Fibroblast of lung (primary cell): ENCODE results near the gene TTC23. TPM values are rescaled to one million over a fixed set of nuclear protein-coding genes. Genes with fewer than 3 reads are reported as not detected.

ENCODE experiments used
- DNase-seq, 2 donors: peaks; one replicate each; pipeline versions ENCODE4 v3.0.0 to v3.0.0-alpha.2; 2010; ENCODE audit warnings: low read depth in 2 of 2
- H2AFZ ChIP-seq: 2 replicates; pipeline ENCODE4 v1.5.1; 2012; ENCODE audit warnings: low read length, control low read depth, inconsistent platforms
- H3K27ac ChIP-seq: 2 replicates; pipeline ENCODE4 v1.5.1; 2011; ENCODE audit warnings: low read length, control low read depth; ENCODE audit not compliant: insufficient read depth
- H3K27me3 ChIP-seq: 2 replicates; pipeline ENCODE4 v1.5.1; 2011; ENCODE audit warnings: mild to moderate bottlenecking, low read length; ENCODE audit not compliant: control insufficient read depth, insufficient read depth
- H3K36me3 ChIP-seq: 2 replicates; pipeline ENCODE4 v1.5.1; 2011; ENCODE audit warnings: low read length; ENCODE audit not compliant: control insufficient read depth, insufficient read depth
- H3K4me1 ChIP-seq: 2 replicates; pipeline ENCODE4 v1.5.1; 2011; ENCODE audit warnings: low read length; ENCODE audit not compliant: control insufficient read depth, insufficient read depth; ENCODE audit errors: extremely low read depth
- H3K4me2 ChIP-seq: 2 replicates; pipeline ENCODE4 v1.5.1; 2011; ENCODE audit warnings: low read length, control low read depth; ENCODE audit not compliant: insufficient read depth; ENCODE audit errors: extremely low read depth
- H3K4me3 ChIP-seq, 4 experiments: fragments of 200-600 bp in 1 of 4; sonication (generic) in 1 of 4; replicated peaks in 1 of 4; 2 replicates each; pipeline ENCODE4 v1.5.1; 2011 to 2016; ENCODE audit warnings: low read length in 4 of 4, low read depth in 3 of 4, mild to moderate bottlenecking in 3 of 4, control low read depth in 2 of 4, inconsistent platforms in 1 of 4, mixed read lengths in 1 of 4; ENCODE audit not compliant: insufficient read depth in 1 of 4; ENCODE audit errors: control extremely low read depth in 1 of 4
- H3K79me2 ChIP-seq: 2 replicates; pipeline ENCODE4 v1.5.1; 2012; ENCODE audit warnings: mild to moderate bottlenecking, low read length, inconsistent platforms; ENCODE audit not compliant: control insufficient read depth, insufficient read depth
- H3K9ac ChIP-seq: 2 replicates; pipeline ENCODE4 v1.5.1; 2011; ENCODE audit warnings: mild to moderate bottlenecking, low read length, control low read depth; ENCODE audit not compliant: insufficient read depth
- H3K9me3 ChIP-seq: 2 replicates; pipeline ENCODE4 v1.5.1; 2012; ENCODE audit warnings: low read depth, low read length; ENCODE audit not compliant: control insufficient read depth, insufficient read depth
- H4K20me1 ChIP-seq: 2 replicates; pipeline ENCODE4 v1.5.1; 2011; ENCODE audit warnings: low read length; ENCODE audit not compliant: control insufficient read depth, insufficient read depth; ENCODE audit errors: extremely low read depth
- CTCF ChIP-seq, 2 donors: IDR thresholded peaks in 1 of 2; conservative IDR thresholded peaks in 1 of 2; 1 replicate in 1 of 2; 2 replicates in 1 of 2; pipeline ENCODE4 v1.5.1; 2011 to 2012; ENCODE audit warnings: low read length in 2 of 2, control low read depth in 1 of 2, inconsistent platforms in 1 of 2, low read depth in 1 of 2, mild to moderate bottlenecking in 1 of 2
- EZH2 ChIP-seq: IDR thresholded peaks from 2 replicates; pipeline ENCODE4 v1.5.1; 2012; ENCODE audit warnings: low read length, control low read depth, mild to moderate bottlenecking; ENCODE audit errors: missing control alignments
- polyA plus RNA-seq, 2 donors: library from polyadenylated mRNA; depleted of rRNA in 1 of 2; stranded (reverse) in 1 of 2; unstranded in 1 of 2; fragments of >200 nt; gene quantifications; 2 replicates each; pipeline ENCODE4 v1.2.1, GENCODE V29; 2011 to 2012; ENCODE audit warnings: missing spikeins in 1 of 2
- total RNA-seq: library from RNA; depleted of rRNA; stranded (reverse); fragments of >200 nt; gene quantifications from 2 replicates; pipeline ENCODE4 v1.2.1, GENCODE V29; 2014

Gene TTC23
- total and polyA plus RNA-seq, 2 donors (not counting 1 experiment from before 2014, with no cell fraction given) = 3.5 to 30.4 TPM

- Histone ChIP-seq H3K36me3 (no peaks in the 10 kb centered on the region), H3K9me3 (no peaks in the 10 kb centered on the region), H3K4me3 (no peak overlapping the region), H3K4me2 (no peak overlapping the region), H3K4me1 (peaks cover 3% of the 10 kb centered on the region), H3K27ac (no peak overlapping the region), H3K9ac (no peak overlapping the region), H3K79me2 (no peaks in the 10 kb centered on the region), H3K27me3 (no peaks in the 10 kb centered on the region), H4K20me1 (no peaks in the 10 kb centered on the region), H2AFZ (no peak overlapping the region)
- TF ChIP-seq EZH2 = no peak
- TF ChIP-seq CTCF (conservative IDR thresholded peaks at IDR 0.05 in 1 of 2, IDR thresholded peaks at IDR 0.05 in 1 of 2; ENCODE audit: low read depth in 1 of 2, low read length in 2 of 2) = no peak
- peak; percentile 7 to 32 for DNase-seq
These were observed 37.5 kb downstream of the TTC23 start for GRCh38 chr15:99211926-99212325.

- no peak overlapping the region for H3K4me3 ChIP-seq
- H3K27me3 ChIP-seq = no peaks in the 10 kb centered on the region
- no peak overlapping the region for H3K4me2 ChIP-seq
- H3K36me3 ChIP-seq = no peaks in the 10 kb centered on the region
- H2AFZ ChIP-seq = no peak overlapping the region
- H3K9me3 ChIP-seq = no peaks in the 10 kb centered on the region
- H3K27ac ChIP-seq = no peak overlapping the region
- TF ChIP-seq CTCF (conservative IDR thresholded peaks at IDR 0.05 in 1 of 2, IDR thresholded peaks at IDR 0.05 in 1 of 2; ENCODE audit: low read depth in 1 of 2, low read length in 2 of 2) (no peak), EZH2 (no peak)
- no peak for DNase-seq
- H3K4me1 ChIP-seq = peaks cover 3% of the 10 kb centered on the region
- H3K79me2 ChIP-seq = no peaks in the 10 kb centered on the region
- no peaks in the 10 kb centered on the region for H4K20me1 ChIP-seq
- H3K9ac ChIP-seq = no peak overlapping the region
These were observed 39.0 kb downstream of the TTC23 start for GRCh38 chr15:99210334-99210733.

GRCh38 chr15:99209326-99209725 is 40.1 kb downstream of the TTC23 start:
- Histone ChIP-seq H3K4me2 (no peak overlapping the region), H3K9ac (no peak overlapping the region), H4K20me1 (no peaks in the 10 kb centered on the region), H3K4me3 (no peak overlapping the region), H2AFZ (no peak overlapping the region), H3K27ac (no peak overlapping the region), H3K79me2 (no peaks in the 10 kb centered on the region), H3K36me3 (no peaks in the 10 kb centered on the region), H3K27me3 (no peaks in the 10 kb centered on the region), H3K4me1 (peaks cover 3% of the 10 kb centered on the region), H3K9me3 (no peaks in the 10 kb centered on the region)
- no peak for DNase-seq
- TF ChIP-seq EZH2 = no peak
- TF ChIP-seq CTCF (conservative IDR thresholded peaks at IDR 0.05 in 1 of 2, IDR thresholded peaks at IDR 0.05 in 1 of 2; ENCODE audit: low read depth in 1 of 2, low read length in 2 of 2) = no peak
